Measurements from ENCODE around the gene SNORC. TPM values are rescaled to one million over a fixed set of nuclear protein-coding genes. Genes with fewer than 3 reads are reported as not detected.

Gene SNORC
- total RNA-seq, 4 donors from 2014 or later, result 0.54 to 11.6 (median 2.2) TPM; not detected in 1

DNA sequence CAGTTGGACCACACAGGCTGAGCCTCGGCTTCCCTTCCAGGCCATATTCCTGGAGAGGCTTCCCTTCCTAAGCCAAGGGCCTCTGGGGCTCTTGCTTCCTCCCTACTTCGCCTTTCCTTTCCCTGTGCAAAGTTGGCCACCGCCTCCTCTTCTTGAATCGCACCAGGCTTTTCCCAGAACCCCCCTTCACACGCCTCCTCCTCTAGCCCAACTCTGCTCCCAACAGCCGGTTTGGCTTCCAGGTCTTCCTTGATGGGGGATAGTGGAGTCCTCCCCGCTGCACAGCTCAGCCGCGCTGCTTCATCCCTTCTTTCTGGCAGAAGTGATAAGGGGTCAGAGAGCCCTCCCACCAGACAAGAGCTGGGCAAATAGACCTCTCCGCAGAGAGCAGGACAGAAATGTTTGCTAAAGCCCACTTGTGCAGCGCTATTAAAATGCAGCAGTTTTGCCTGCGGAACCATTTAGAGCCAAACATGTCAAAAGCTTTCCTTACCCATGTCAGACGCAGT lies 56.4 kb downstream of the SNORC start:
- 21 to 50% methylated on average over 1 to 6 of the region's 13 CpGs for WGBS, 2 donors (ENCODE audit: low coverage in 1 of 2)

DNA sequence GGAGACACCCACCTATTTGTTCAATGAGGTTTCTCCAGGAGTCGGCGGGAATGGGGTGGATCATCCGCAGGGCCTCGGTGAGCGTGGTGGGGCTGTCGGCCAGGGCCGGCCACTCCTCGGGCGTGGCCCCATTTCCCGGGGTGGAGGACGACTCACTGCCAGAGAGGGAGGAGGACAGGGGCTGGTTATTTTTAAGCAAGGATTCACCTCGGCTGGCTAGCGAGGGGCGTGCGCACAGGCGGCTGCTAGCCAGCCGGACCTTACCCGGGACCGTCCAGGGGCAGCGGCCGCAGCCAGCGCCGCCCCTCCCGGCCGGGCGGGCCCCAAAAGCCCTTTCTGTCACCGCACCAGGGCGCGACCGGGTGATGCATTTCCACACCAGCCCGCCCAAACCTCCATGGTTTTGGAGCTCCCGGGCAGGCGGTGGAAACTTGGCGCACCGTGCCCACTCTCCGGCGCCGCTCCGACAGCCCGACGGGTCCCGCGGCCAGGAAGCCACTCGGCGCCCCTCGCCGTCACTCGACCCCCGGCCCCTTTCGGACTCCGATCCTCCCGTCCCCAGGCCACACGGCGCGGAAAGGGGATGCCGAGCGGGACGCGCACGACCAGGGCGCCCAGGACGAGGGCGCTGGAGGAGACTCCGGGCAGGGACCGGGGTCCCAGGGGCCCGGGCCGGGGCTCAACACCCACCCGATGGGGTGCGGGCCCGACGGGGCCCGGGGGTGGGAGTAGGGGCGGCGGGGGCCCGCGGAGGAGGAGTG lies 57.1 kb downstream of the SNORC start:
- peaks cover 0 to 30% (median 10%) of the 10 kb centered on the region in 3 donors for H3K4me1 ChIP-seq
- WGBS, 2 donors (ENCODE audit: low coverage in 1 of 2), result no CpG with 5 or more reads among the region's 76 CpGs
- ATAC-seq, result peak; percentile 8
- peak overlapping the region in 1 of 4 donors; percentile 12 for H3K27ac ChIP-seq
- peaks cover 80% of the 10 kb centered on the region for H3K27me3 ChIP-seq
- peak overlapping the region in 1 of 2 donors; percentile 53 for H3K4me3 ChIP-seq
- no peak for TF ChIP-seq POLR2AphosphoS5 (IDR thresholded peaks at IDR 0.05)
- no peak for TF ChIP-seq POLR2A (IDR thresholded peaks at IDR 0.05)
- TF ChIP-seq EP300 (IDR thresholded peaks at IDR 0.05), result no peak
- no peak for TF ChIP-seq CTCF (IDR thresholded peaks at IDR 0.05)
- H3K9me3 ChIP-seq, result peaks cover 0 to 6% (median 0%) of the 10 kb centered on the region in 3 donors
- H3K36me3 ChIP-seq, result no peaks in the 10 kb centered on the region

More for the DNA sequence above, 56.4 kb downstream of the SNORC start:
- Histone ChIP-seq H3K4me3 (no peak overlapping the region), H3K9me3 (peaks cover 0 to 6% (median 0%) of the 10 kb centered on the region in 3 donors), H3K27ac (no peak overlapping the region), H3K4me1 (peaks cover 0 to 30% (median 10%) of the 10 kb centered on the region in 3 donors), H3K36me3 (no peaks in the 10 kb centered on the region), H3K27me3 (peaks cover 81% of the 10 kb centered on the region)
- ATAC-seq, result no peak
- TF ChIP-seq POLR2A (IDR thresholded peaks at IDR 0.05), result no peak
- no peak for TF ChIP-seq EP300 (IDR thresholded peaks at IDR 0.05)
- TF ChIP-seq POLR2AphosphoS5 (IDR thresholded peaks at IDR 0.05), result no peak
- no peak for TF ChIP-seq CTCF (IDR thresholded peaks at IDR 0.05)

DNA sequence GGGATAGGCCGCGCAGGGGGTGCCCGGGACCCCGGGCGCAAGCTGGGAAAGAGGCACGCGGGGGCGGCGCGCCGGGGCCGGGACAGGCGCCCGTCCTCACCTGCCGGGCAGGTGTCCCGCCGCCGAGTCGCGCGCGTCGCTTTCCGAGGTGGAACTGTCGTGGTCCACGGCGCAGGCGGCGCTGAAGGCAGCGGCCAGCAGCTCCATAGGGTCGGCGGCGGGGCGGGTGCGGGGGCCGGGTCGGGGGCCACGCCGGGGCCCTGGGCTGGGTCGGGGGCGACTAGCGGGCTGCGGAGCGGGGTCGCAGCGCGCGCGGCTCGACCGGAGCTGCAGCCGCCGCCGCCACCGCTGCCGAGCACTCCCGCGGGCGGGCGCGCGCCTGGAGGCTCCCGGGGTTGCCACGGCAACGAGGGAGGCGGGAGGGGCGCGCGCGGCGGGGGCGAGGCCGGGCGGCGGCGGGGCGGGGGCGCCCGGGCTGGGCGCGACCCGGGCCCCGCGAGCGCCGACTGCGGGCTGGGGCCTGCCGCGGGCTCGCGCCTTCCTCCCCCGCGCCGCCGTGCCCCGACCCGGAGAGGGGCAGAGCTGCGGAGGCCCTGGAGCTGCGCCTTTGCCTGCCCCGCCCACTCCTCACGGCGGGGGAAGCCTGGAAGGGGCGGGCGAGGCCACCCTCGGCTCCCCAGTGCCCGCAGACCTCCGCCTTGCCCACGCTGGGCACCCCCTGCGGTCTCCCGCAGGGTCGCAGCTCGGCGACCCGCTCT lies 57.9 kb downstream of the SNORC start:
- H3K27me3 ChIP-seq, result peaks cover 87% of the 10 kb centered on the region
- no peak for ATAC-seq
- TF ChIP-seq EP300 (IDR thresholded peaks at IDR 0.05) (no peak), POLR2A (IDR thresholded peaks at IDR 0.05) (no peak), POLR2AphosphoS5 (IDR thresholded peaks at IDR 0.05) (no peak), CTCF (IDR thresholded peaks at IDR 0.05) (no peak)
- H3K36me3 ChIP-seq, result no peaks in the 10 kb centered on the region
- no CpG with 5 or more reads among the region's 114 CpGs for WGBS, 2 donors (ENCODE audit: low coverage in 1 of 2)
- H3K4me1 ChIP-seq, result peaks cover 0 to 30% (median 10%) of the 10 kb centered on the region in 3 donors
- H3K4me3 ChIP-seq, result peak overlapping the region in 1 of 2 donors; percentile 53
- peak overlapping the region in 1 of 4 donors; percentile 12 for H3K27ac ChIP-seq
- peaks cover 0 to 6% (median 0%) of the 10 kb centered on the region in 3 donors for H3K9me3 ChIP-seq

Small RNA genes within 50 kb of the gene (small RNA-seq; reads per million reads assigned to genes)
- gene RF00019, result 0 reads per million in 4 donors

Other genes with a start within 250 kb of the SNORC start
- 10 to 100 TPM in 3 of 4 donors, 1 to 10 TPM in 1; 9.3 to 23.3 (median 17.5) TPM for gene EFHD1, start 236.7 kb upstream of the SNORC start, total RNA-seq
- 10 to 100 TPM; 62.6 to 88.3 (median 67.7) TPM for gene GIGYF2, start 172.9 kb upstream of the SNORC start, total RNA-seq
- gene KCNJ13, start 93.7 kb upstream of the SNORC start, total RNA-seq, result not detected
- under 1 TPM in 3 of 4 donors, not detected in 1; 0.40 to 0.49 (median 0.46) TPM for gene NGEF, start 143.0 kb downstream of the SNORC start, total RNA-seq
- gene NEU2, start 162.4 kb downstream of the SNORC start, total RNA-seq, result not detected
- gene INPP5D, start 190.1 kb downstream of the SNORC start, total RNA-seq, result 10 to 100 TPM in 2 of 4 donors, 1 to 10 TPM in 2; 6.5 to 12.4 (median 9.3) TPM